VCaP (cell line): ENCODE measurements around the gene EPB41L1.
A peak's percentile ranks its signal among the peaks of the same experiment; 100 is the strongest.

ENCODE experiments used
- H3K27ac ChIP-seq: fragments of 450-650 bp; 2 replicates; pipeline ENCODE4 v1.5.1; 2017
- CTCF ChIP-seq: fragments of 450-650 bp; conservative IDR thresholded peaks from 2 replicates; pipeline ENCODE4 v1.5.1; 2017; ENCODE audit warnings: mild to moderate bottlenecking, moderate library complexity

EPB41L1 gene

GRCh38 chr20:36112112-36112511 lies 42.4 kb upstream of the EPB41L1 start:
- H3K27ac ChIP-seq: peak overlapping the region; percentile 73
- no peak for TF ChIP-seq CTCF

- TF ChIP-seq CTCF: no peak
- H3K27ac ChIP-seq: peak overlapping the region; percentile 73; the same call in 1 of the 2 replicates
Measured at GRCh38 chr20:36113036-36113435, 41.5 kb upstream of the EPB41L1 start.

- H3K27ac ChIP-seq: no peak overlapping the region
- no peak for TF ChIP-seq CTCF
Measured at GRCh38 chr20:36113566-36114250, 40.8 kb upstream of the EPB41L1 start.

GRCh38 chr20:36114707-36115106 lies 39.8 kb upstream of the EPB41L1 start:
- no peak overlapping the region for H3K27ac ChIP-seq
- no peak for TF ChIP-seq CTCF

GRCh38 chr20:36115925-36116324 lies 38.6 kb upstream of the EPB41L1 start:
- no peak overlapping the region for H3K27ac ChIP-seq
- no peak for TF ChIP-seq CTCF

- no peak for TF ChIP-seq CTCF
- no peak overlapping the region for H3K27ac ChIP-seq
Measured at GRCh38 chr20:36116807-36117441, 37.6 kb upstream of the EPB41L1 start.

GRCh38 chr20:36117638-36118037 lies 36.9 kb upstream of the EPB41L1 start:
- no peak for TF ChIP-seq CTCF
- no peak overlapping the region for H3K27ac ChIP-seq
